H9 (cell line): Measurements from ENCODE around the gene EMC8. TPM values are rescaled to one million over a fixed set of nuclear protein-coding genes. Genes with fewer than 3 reads are reported as not detected.

Experiments
- DNase-seq: peaks from one replicate; pipeline ENCODE4 v3.0.0-alpha.2; 2017
- H2AFZ ChIP-seq: one replicate; pipeline ENCODE4 v1.6.1; 2013; ENCODE audit warnings: mild to moderate bottlenecking, low read length, control low read depth, moderate library complexity
- H2AK5ac ChIP-seq: 2 replicates; pipeline ENCODE4 v1.6.1; 2013; ENCODE audit warnings: low read length, control low read depth, mixed read lengths; ENCODE audit not compliant: insufficient read length
- H2BK120ac ChIP-seq: one replicate; pipeline ENCODE4 v1.6.1; 2013; ENCODE audit warnings: low read depth, mild to moderate bottlenecking, low read length, control low read depth, inconsistent platforms; ENCODE audit not compliant: poor library complexity, severe bottlenecking
- H2BK12ac ChIP-seq: 2 replicates; pipeline ENCODE4 v1.6.1; 2013; ENCODE audit warnings: low read length, control low read depth, mixed read lengths, low read depth; ENCODE audit not compliant: insufficient read length
- H2BK15ac ChIP-seq: 2 replicates; pipeline ENCODE4 v1.6.1; 2013; ENCODE audit warnings: low read depth, low read length, control low read depth
- H2BK20ac ChIP-seq: one replicate; pipeline ENCODE4 v1.6.1; 2013; ENCODE audit warnings: low read depth, mild to moderate bottlenecking, low read length, control low read depth, inconsistent platforms; ENCODE audit not compliant: poor library complexity, severe bottlenecking
- H2BK5ac ChIP-seq: 2 replicates; pipeline ENCODE4 v1.6.1; 2013; ENCODE audit warnings: low read length, control low read depth, mixed read lengths; ENCODE audit not compliant: insufficient read length
- H3K14ac ChIP-seq: 2 replicates; pipeline ENCODE4 v1.6.1; 2013; ENCODE audit warnings: low read length, control low read depth; ENCODE audit not compliant: insufficient read depth
- H3K18ac ChIP-seq: 2 replicates; pipeline ENCODE4 v1.6.1; 2013; ENCODE audit warnings: low read depth, mild to moderate bottlenecking, mixed read lengths, low read length, control low read depth; ENCODE audit not compliant: insufficient read length
- H3K23ac ChIP-seq: 2 replicates; pipeline ENCODE4 v1.6.1; 2013; ENCODE audit warnings: low read length, control low read depth, mixed read lengths, low read depth; ENCODE audit not compliant: insufficient read length
- H3K23me2 ChIP-seq: 2 replicates; pipeline ENCODE4 v1.6.1; 2013; ENCODE audit warnings: low read depth, mild to moderate bottlenecking, mixed read lengths, low read length, control low read depth; ENCODE audit not compliant: insufficient read length, poor library complexity, severe bottlenecking
- H3K27ac ChIP-seq: 2 replicates; pipeline ENCODE4 v1.5.1; 2013; ENCODE audit warnings: low read length, control low read depth, mixed read lengths, low read depth; ENCODE audit not compliant: insufficient read length
- H3K27me3 ChIP-seq: 2 replicates; pipeline ENCODE4 v1.6.1; 2013; ENCODE audit warnings: low read length, control low read depth, inconsistent platforms; ENCODE audit not compliant: insufficient read depth
- H3K4ac ChIP-seq: 2 replicates; pipeline ENCODE4 v1.6.1; 2013; ENCODE audit warnings: low read depth, mild to moderate bottlenecking, control low read depth, inconsistent platforms, low read length, moderate library complexity
- H3K4me1 ChIP-seq: 2 replicates; pipeline ENCODE4 v1.6.1; 2013; ENCODE audit warnings: low read length, control low read depth, inconsistent platforms; ENCODE audit not compliant: insufficient read depth
- H3K4me2 ChIP-seq: 2 replicates; pipeline ENCODE4 v1.6.1; 2013; ENCODE audit warnings: low read length, control low read depth, mixed read lengths; ENCODE audit not compliant: insufficient read length, insufficient read depth
- H3K56ac ChIP-seq: 2 replicates; pipeline ENCODE4 v1.6.1; 2013; ENCODE audit warnings: low read depth, mild to moderate bottlenecking, mixed read lengths, low read length, control low read depth; ENCODE audit not compliant: insufficient read length
- H3K79me1 ChIP-seq: 2 replicates; pipeline ENCODE4 v1.6.1; 2013; ENCODE audit warnings: low read depth, mild to moderate bottlenecking, moderate library complexity, low read length, control low read depth, inconsistent platforms; ENCODE audit not compliant: insufficient read depth, poor library complexity, severe bottlenecking
- H3K79me2 ChIP-seq: 2 replicates; pipeline ENCODE4 v1.6.1; 2013; ENCODE audit warnings: low read length, control low read depth, inconsistent platforms; ENCODE audit not compliant: insufficient read depth
- H3K9ac ChIP-seq: 2 replicates; pipeline ENCODE4 v1.6.1; 2013; ENCODE audit warnings: low read length, control low read depth, mixed read lengths; ENCODE audit not compliant: insufficient read length; ENCODE audit errors: extremely low read depth
- H3K9me3 ChIP-seq: one replicate; pipeline ENCODE4 v1.6.1; 2013; ENCODE audit warnings: low read depth, low read length, inconsistent platforms; ENCODE audit not compliant: control insufficient read depth
- H3T11ph ChIP-seq: one replicate; pipeline ENCODE4 v1.6.1; 2013; ENCODE audit warnings: mild to moderate bottlenecking, low read length, control low read depth, inconsistent platforms
- H4K20me1 ChIP-seq: one replicate; pipeline ENCODE4 v1.6.1; 2013; ENCODE audit not compliant: control insufficient read depth, insufficient read length, insufficient read depth
- H4K5ac ChIP-seq: 2 replicates; pipeline ENCODE4 v1.6.1; 2013; ENCODE audit warnings: low read depth, mild to moderate bottlenecking, mixed read lengths, low read length, control low read depth; ENCODE audit not compliant: insufficient read length
- H4K8ac ChIP-seq: replicated peaks from 2 replicates; pipeline ENCODE4 v1.6.1; 2013; ENCODE audit warnings: low read length, control low read depth, mixed read lengths, low read depth; ENCODE audit not compliant: insufficient read length
- H4K91ac ChIP-seq: 2 replicates; pipeline ENCODE4 v1.6.1; 2013; ENCODE audit warnings: low read depth, mild to moderate bottlenecking, moderate library complexity, mixed read lengths, low read length, control low read depth; ENCODE audit not compliant: insufficient read length
- H3K27ac Mint-ChIP-seq, 3 experiments: 2 replicates in 2 of 3; 3 replicates in 1 of 3; pipeline ENCODE4 v1.8.0; 2020 to 2021; ENCODE audit warnings: mixed read lengths in 3 of 3, mild to moderate bottlenecking in 1 of 3, moderate library complexity in 1 of 3
- H3K27me3 Mint-ChIP-seq: 2 replicates; pipeline ENCODE4 v1.8.0; 2021; ENCODE audit warnings: low read depth, mild to moderate bottlenecking, moderate library complexity, mixed read lengths
- H3K36me3 Mint-ChIP-seq, 3 experiments: 2 replicates in 2 of 3; 3 replicates in 1 of 3; pipeline ENCODE4 v1.8.0; 2020 to 2021; ENCODE audit warnings: low read depth in 3 of 3, mixed read lengths in 3 of 3; ENCODE audit not compliant: insufficient read depth in 1 of 3
- H3K4me1 Mint-ChIP-seq, 2 experiments: 2 replicates each; pipeline ENCODE4 v1.8.0; 2020; ENCODE audit warnings: mixed read lengths in 2 of 2
- H3K4me3 Mint-ChIP-seq, 2 experiments: 2 replicates in 1 of 2; 3 replicates in 1 of 2; pipeline ENCODE4 v1.8.0; 2020 to 2021; ENCODE audit warnings: mild to moderate bottlenecking in 2 of 2, mixed read lengths in 2 of 2, moderate library complexity in 1 of 2
- H3K9me3 Mint-ChIP-seq, 2 experiments: 2 replicates in 1 of 2; 3 replicates in 1 of 2; pipeline ENCODE4 v1.8.0; 2020; ENCODE audit warnings: mild to moderate bottlenecking in 2 of 2, mixed read lengths in 2 of 2, moderate library complexity in 1 of 2
- CTCF ChIP-seq: fragments of 200-600 bp; sonication (generic); conservative IDR thresholded peaks from 3 replicates; pipeline ENCODE4 v1.8.0; 2021; ENCODE audit warnings: antibody characterized with exemption, mild to moderate bottlenecking
- WGBS: extraction: QIAGEN DNeasy Blood & Tissue Kit; methylation state at CpG from one replicate; pipeline ENCODE4 v1.1.7; 2013; ENCODE audit warnings: missing lambda C conversion rate, low lambda C conversion rate, mixed read lengths; ENCODE audit not compliant: insufficient read length; ENCODE audit errors: extremely low coverage; 5-methylcytosine and 5-hydroxymethylcytosine counted together
- total RNA-seq: library from RNA; stranded (reverse); gene quantifications from 2 replicates; pipeline ENCODE4 v1.2.1, GENCODE V29; 2021

Gene EMC8
- total RNA-seq, 1 experiment from 2014 or later: 52.3 TPM

- H2AFZ ChIP-seq: no peak overlapping the region
- Mint-ChIP-seq H3K4me3 (no peak overlapping the region; a peak in 1 of 5 replicates), H3K4me1 (peaks cover 25 to 41% of the 10 kb centered on the region in 2 experiments), H3K27ac (peak overlapping the region in 2 of 3 experiments; percentile 3 to 69; a peak in 1 of 7 replicates), H3K27me3 (peaks cover 5% of the 10 kb centered on the region), H3K9me3 (no peaks in the 10 kb centered on the region), H3K36me3 (peaks cover 0 to 4% (median 0%) of the 10 kb centered on the region in 3 experiments; a peak in 3 of 7 replicates)
- H2AK5ac ChIP-seq: no peak overlapping the region
- no peak overlapping the region for H3T11ph ChIP-seq
- TF ChIP-seq CTCF: no peak
- H3K27me3 ChIP-seq: no peaks in the 10 kb centered on the region
- H3K27ac ChIP-seq: no peak overlapping the region
- H2BK120ac ChIP-seq: no peak overlapping the region
- no peak for DNase-seq
- H3K23ac ChIP-seq: no peak overlapping the region
- no peaks in the 10 kb centered on the region for H3K79me1 ChIP-seq
- no CpG with 5 or more reads among the region's 8 CpGs for WGBS
- no peak overlapping the region for H2BK20ac ChIP-seq
- H3K56ac ChIP-seq: no peak overlapping the region
- no peaks in the 10 kb centered on the region for H3K23me2 ChIP-seq
- H4K20me1 ChIP-seq: no peaks in the 10 kb centered on the region
- no peak overlapping the region for H4K91ac ChIP-seq
- H2BK12ac ChIP-seq: no peak overlapping the region
- H3K79me2 ChIP-seq: no peaks in the 10 kb centered on the region
- no peak overlapping the region for H3K18ac ChIP-seq
- H3K4me1 ChIP-seq: peaks cover 3% of the 10 kb centered on the region; the same call in 1 of the 2 replicates
- H4K5ac ChIP-seq: no peak overlapping the region
- no peak overlapping the region for H3K4ac ChIP-seq
- no peak overlapping the region for H3K4me2 ChIP-seq
- H2BK15ac ChIP-seq: no peak overlapping the region
- no peak overlapping the region for H2BK5ac ChIP-seq
- no peak overlapping the region for H3K9ac ChIP-seq
- H3K9me3 ChIP-seq: no peaks in the 10 kb centered on the region
- H3K14ac ChIP-seq: no peak overlapping the region
- H4K8ac ChIP-seq: no peak overlapping the region
Measured at GRCh38 chr16:85765767-85766166, 33.6 kb downstream of the EMC8 start.
